ENCODE results near the gene ALG2.

DNA sequence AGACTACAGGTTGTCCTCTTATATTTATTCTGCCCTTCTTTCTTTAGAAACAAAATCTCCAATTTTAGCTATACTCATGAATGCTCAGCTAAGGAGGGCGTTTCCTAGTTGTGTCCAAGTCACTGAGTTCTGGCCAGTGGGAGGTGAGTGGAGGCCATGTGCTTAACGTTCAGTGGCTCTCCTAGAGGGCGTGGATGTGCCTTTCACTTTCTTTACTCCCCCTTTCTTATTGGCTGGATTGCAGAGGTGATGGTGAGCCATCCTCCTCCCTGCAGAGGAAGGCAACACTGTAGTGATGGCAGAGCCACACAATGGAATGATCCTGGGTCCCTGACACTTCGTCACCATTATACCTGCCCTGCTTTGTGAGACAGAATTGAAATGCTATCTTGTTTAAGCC is 54.6 kb downstream of the ALG2 start:
- TF ChIP-seq POLR2A (IDR thresholded peaks at IDR 0.05; ENCODE audit: low read depth, low read length) (no peak), POLR2AphosphoS5 (IDR thresholded peaks at IDR 0.05; ENCODE audit: low read depth, low read length) (no peak)
